OCI-LY7 (cell line): ENCODE measurements around the gene PDE11A. TPM values are rescaled to one million over a fixed set of nuclear protein-coding genes. Genes with fewer than 3 reads are reported as not detected.

Experiments
- BruUV-seq: library from RNA; stranded (reverse); fragments of 400-500 nt; replicated peaks from 2 replicates; lab custom pipeline; 2021; lab: Mats Ljungman, UMichigan
- CTCF ChIA-PET: fragments of 300-600 bp; sonication (Branson Sonifier 250); formaldehyde crosslinking; loops from one replicate; lab custom pipeline; 2022; ENCODE audit warnings: antibody characterized with exemption; ENCODE audit not compliant: unreplicated experiment; lab: Charles Lee
- POLR2A ChIA-PET: fragments of 300-600 bp; sonication (Branson Sonifier 250); formaldehyde crosslinking; loops from one replicate; lab custom pipeline; 2022; ENCODE audit warnings: antibody characterized with exemption; lab: Charles Lee
- DNase-seq: peaks from one replicate; pipeline ENCODE4 v3.0.0-alpha.2; 2015; ENCODE audit warnings: low spot score
- H2AFZ ChIP-seq: fragments of 200-600 bp; sonication (generic), shearing (Covaris generic); 2 replicates; pipeline ENCODE4 v1.6.1; 2014; ENCODE audit warnings: mild to moderate bottlenecking, antibody characterized with exemption, low read length, moderate library complexity
- H3K27ac ChIP-seq: fragments of 200-600 bp; sonication (generic); 2 replicates; pipeline ENCODE4 v1.5.1; 2014; ENCODE audit warnings: mixed run types, low read depth, mild to moderate bottlenecking, moderate library complexity, low read length, inconsistent platforms; ENCODE audit not compliant: poor library complexity, severe bottlenecking
- H3K36me3 ChIP-seq: fragments of 200-600 bp; sonication (generic); 2 replicates; pipeline ENCODE4 v1.6.1; 2014; ENCODE audit warnings: mild to moderate bottlenecking, antibody characterized with exemption, low read length, moderate library complexity, mixed read lengths; ENCODE audit not compliant: insufficient read depth
- H3K4me1 ChIP-seq: fragments of 200-600 bp; sonication (generic); 2 replicates; pipeline ENCODE4 v1.5.1; 2014; ENCODE audit warnings: mild to moderate bottlenecking, low read length; ENCODE audit not compliant: insufficient read depth, poor library complexity, severe bottlenecking
- H3K4me2 ChIP-seq: fragments of 200-600 bp; sonication (generic); 2 replicates; pipeline ENCODE4 v1.6.1; 2014; ENCODE audit warnings: mild to moderate bottlenecking, low read length
- H3K4me3 ChIP-seq: fragments of 200-600 bp; sonication (generic); 2 replicates; pipeline ENCODE4 v1.5.1; 2014; ENCODE audit warnings: mild to moderate bottlenecking, low read depth, low read length; ENCODE audit not compliant: poor library complexity, severe bottlenecking
- H3K79me2 ChIP-seq: fragments of 200-600 bp; sonication (generic); 2 replicates; pipeline ENCODE4 v1.6.1; 2016; ENCODE audit warnings: low read depth, mild to moderate bottlenecking, low read length, moderate library complexity, mixed read lengths; ENCODE audit not compliant: insufficient read depth
- H3K9me2 ChIP-seq: fragments of 200-600 bp; sonication (generic); 2 replicates; pipeline ENCODE4 v1.6.1; 2016; ENCODE audit warnings: mild to moderate bottlenecking, low read length, mixed read lengths; ENCODE audit not compliant: insufficient read depth
- H3K9me3 ChIP-seq: fragments of 200-600 bp; sonication (generic); 2 replicates; pipeline ENCODE4 v1.6.1; 2014; ENCODE audit warnings: mild to moderate bottlenecking, mixed run types, low read length, mixed read lengths
- H4K20me1 ChIP-seq: fragments of 200-600 bp; sonication (generic); 2 replicates; pipeline ENCODE4 v1.6.1; 2014; ENCODE audit warnings: mild to moderate bottlenecking, antibody characterized with exemption, low read length, moderate library complexity, mixed read lengths; ENCODE audit not compliant: insufficient read depth
- EZH2phosphoT487 ChIP-seq: fragments of 200-600 bp; sonication (generic); IDR thresholded peaks from 2 replicates; pipeline ENCODE4 v1.6.1; 2018; ENCODE audit warnings: low read depth, borderline replicate concordance, mild to moderate bottlenecking, mixed run types, antibody characterized with exemption, low read length, moderate library complexity, mixed read lengths
- intact Hi-C: fragments of 100-400 bp; cut with micrococcal nuclease; formaldehyde crosslinking; loops from one replicate; pipeline ENCODE4 v1.10.0; 2022; ENCODE audit not compliant: unreplicated experiment
- total RNA-seq, 2 experiments: library from RNA; depleted of rRNA in 1 of 2; stranded (reverse); fragments of >200 nt in 1 of 2; shearing (Covaris generic) in 1 of 2; gene quantifications; 2 replicates each; pipeline ENCODE4 v1.2.3, GENCODE V29; 2014 to 2022
- TF ChIP-seq, protein P1 (sequence below): fragments of 200-600 bp; sonication (generic); conservative IDR thresholded peaks from 2 replicates; pipeline ENCODE4 v1.5.1; 2014; ENCODE audit warnings: mild to moderate bottlenecking, antibody characterized with exemption, low read length, moderate library complexity, mixed read lengths

Gene PDE11A
- total RNA-seq, 2 experiments from 2014 or later, result 0.03 TPM; not detected in 1

DNA sequence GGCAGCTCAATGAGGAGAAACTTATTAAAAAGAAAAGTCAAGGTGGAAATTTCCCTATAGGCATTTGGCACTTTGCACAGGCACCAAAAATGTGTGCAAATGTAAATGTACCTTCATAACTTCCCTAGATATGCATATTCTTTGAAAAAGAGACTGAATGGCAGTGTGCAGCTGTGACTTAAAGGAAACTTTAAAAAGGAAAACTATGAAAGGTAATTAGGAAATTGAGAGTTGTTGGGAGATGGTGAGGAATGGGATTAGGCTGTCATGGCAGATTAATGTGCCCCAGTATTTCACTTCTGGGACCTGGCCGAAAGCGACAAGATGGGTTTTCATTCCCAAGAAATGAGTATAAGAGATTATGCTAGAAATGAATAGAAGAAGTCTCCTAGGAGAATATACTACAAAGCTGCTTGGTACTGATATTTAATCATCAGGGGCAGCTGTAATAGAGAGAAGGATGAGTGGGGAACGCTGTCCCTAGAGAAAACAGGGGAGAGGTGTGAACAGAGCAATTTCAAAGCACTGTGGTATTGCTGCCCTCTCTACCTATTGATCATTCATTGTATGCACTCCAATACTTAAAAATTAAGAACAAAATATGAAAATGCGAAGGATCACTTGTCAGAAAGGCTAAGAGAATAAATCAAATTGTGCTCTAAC, 366.9 kb downstream of the PDE11A start:
- BruUV-seq, result no TSS peak
- Histone ChIP-seq H3K4me3 (no peak overlapping the region), H3K4me1 (no peaks in the 10 kb centered on the region), H3K9me3 (no peaks in the 10 kb centered on the region), H3K9me2 (no peaks in the 10 kb centered on the region), H2AFZ (no peak overlapping the region), H3K36me3 (no peaks in the 10 kb centered on the region), H4K20me1 (no peaks in the 10 kb centered on the region), H3K27ac (no peak overlapping the region), H3K79me2 (no peaks in the 10 kb centered on the region), H3K4me2 (no peak overlapping the region)
- DNase-seq, result no peak
- intact Hi-C loops, result no loop called here
- CTCF ChIA-PET, result no interaction called here
- TF ChIP-seq, protein P1, sequence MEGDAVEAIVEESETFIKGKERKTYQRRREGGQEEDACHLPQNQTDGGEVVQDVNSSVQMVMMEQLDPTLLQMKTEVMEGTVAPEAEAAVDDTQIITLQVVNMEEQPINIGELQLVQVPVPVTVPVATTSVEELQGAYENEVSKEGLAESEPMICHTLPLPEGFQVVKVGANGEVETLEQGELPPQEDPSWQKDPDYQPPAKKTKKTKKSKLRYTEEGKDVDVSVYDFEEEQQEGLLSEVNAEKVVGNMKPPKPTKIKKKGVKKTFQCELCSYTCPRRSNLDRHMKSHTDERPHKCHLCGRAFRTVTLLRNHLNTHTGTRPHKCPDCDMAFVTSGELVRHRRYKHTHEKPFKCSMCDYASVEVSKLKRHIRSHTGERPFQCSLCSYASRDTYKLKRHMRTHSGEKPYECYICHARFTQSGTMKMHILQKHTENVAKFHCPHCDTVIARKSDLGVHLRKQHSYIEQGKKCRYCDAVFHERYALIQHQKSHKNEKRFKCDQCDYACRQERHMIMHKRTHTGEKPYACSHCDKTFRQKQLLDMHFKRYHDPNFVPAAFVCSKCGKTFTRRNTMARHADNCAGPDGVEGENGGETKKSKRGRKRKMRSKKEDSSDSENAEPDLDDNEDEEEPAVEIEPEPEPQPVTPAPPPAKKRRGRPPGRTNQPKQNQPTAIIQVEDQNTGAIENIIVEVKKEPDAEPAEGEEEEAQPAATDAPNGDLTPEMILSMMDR, result no peak
- POLR2A ChIA-PET, result no interaction called here

DNA sequence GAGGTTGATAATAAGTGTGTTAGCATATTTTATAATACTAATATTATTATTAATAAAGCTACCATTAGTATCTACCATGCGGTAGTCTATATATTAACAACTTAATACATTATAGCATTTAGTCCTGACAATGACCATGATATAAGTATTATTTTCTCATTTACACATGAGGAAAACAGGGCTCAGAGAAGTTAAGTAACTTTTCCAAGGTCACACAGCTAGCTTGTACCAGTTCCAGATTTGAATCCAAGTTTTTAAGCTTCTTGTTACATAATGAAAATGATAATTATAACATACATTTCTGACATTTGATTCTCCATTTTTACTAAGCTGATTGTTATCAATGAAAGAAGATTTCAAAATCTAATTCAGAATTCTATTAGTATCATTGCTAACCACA, 369.4 kb downstream of the PDE11A start:
- BruUV-seq, result no TSS peak
- POLR2A ChIA-PET, result no interaction called here
- H3K4me1 ChIP-seq, result no peaks in the 10 kb centered on the region
- H3K27ac ChIP-seq, result no peak overlapping the region
- no peaks in the 10 kb centered on the region for H4K20me1 ChIP-seq
- no peaks in the 10 kb centered on the region for H3K79me2 ChIP-seq
- H3K9me3 ChIP-seq, result no peaks in the 10 kb centered on the region
- no peak overlapping the region for H3K4me3 ChIP-seq
- intact Hi-C loops, result no loop called here
- no peaks in the 10 kb centered on the region for H3K36me3 ChIP-seq
- TF ChIP-seq EZH2phosphoT487, result no peak
- TF ChIP-seq, protein P1, result no peak
- DNase-seq, result no peak
- H3K4me2 ChIP-seq, result no peak overlapping the region
- H3K9me2 ChIP-seq, result no peaks in the 10 kb centered on the region
- CTCF ChIA-PET, result no interaction called here
- no peak overlapping the region for H2AFZ ChIP-seq

DNA sequence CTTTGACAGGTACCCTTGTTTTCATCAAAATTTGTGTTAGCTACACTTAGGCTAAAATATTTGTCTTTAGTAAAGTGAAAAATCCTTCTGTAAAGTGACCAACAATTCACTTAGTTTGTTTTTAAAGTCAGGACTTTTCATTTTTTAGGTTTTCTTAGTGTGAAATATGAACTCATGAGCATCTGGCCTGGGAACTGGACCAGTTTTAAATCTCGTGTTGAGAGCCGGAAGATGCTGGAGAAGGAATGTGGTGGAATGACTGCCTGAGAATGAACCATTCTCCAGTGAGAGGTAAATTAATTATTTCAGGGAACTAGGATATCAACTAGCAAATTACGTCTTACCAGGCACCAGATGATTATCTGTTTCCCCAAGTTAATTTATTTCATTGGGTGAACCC, 374.3 kb downstream of the PDE11A start:
- TF ChIP-seq, protein P1, result no peak
- TF ChIP-seq EZH2phosphoT487, result no peak
- Histone ChIP-seq H3K9me2 (no peaks in the 10 kb centered on the region), H4K20me1 (no peaks in the 10 kb centered on the region), H3K9me3 (no peaks in the 10 kb centered on the region), H3K4me3 (no peak overlapping the region), H3K36me3 (no peaks in the 10 kb centered on the region), H3K4me2 (no peak overlapping the region), H3K79me2 (no peaks in the 10 kb centered on the region), H3K27ac (no peak overlapping the region), H2AFZ (no peak overlapping the region), H3K4me1 (no peaks in the 10 kb centered on the region)
- intact Hi-C loops, result no loop called here
- ChIA-PET CTCF (no interaction called here), POLR2A (interaction anchor here (1.0 kb wide), 1 partner anchor 29 kb away, joined by 3 read pairs; no protein-coding TSS in a partner anchor)
- no peak for DNase-seq
- BruUV-seq, result no TSS peak
